GM11168 (cell line): Measurements from ENCODE around the gene FTSJ3.
"Not testable (repeated sequence)": the region's sequence is repeated elsewhere in the genome, so short reads cannot be mapped to it uniquely, and the experiment has no call there.

ENCODE experiments used
- in situ Hi-C: fragments of 300-500 bp; cut with MboI; formaldehyde crosslinking; loops from one replicate; pipeline ENCODE4 v1.12.0; 2022; ENCODE audit warnings: low sequenced_read_pairs; ENCODE audit not compliant: unreplicated experiment

The FTSJ3 gene, protein sequence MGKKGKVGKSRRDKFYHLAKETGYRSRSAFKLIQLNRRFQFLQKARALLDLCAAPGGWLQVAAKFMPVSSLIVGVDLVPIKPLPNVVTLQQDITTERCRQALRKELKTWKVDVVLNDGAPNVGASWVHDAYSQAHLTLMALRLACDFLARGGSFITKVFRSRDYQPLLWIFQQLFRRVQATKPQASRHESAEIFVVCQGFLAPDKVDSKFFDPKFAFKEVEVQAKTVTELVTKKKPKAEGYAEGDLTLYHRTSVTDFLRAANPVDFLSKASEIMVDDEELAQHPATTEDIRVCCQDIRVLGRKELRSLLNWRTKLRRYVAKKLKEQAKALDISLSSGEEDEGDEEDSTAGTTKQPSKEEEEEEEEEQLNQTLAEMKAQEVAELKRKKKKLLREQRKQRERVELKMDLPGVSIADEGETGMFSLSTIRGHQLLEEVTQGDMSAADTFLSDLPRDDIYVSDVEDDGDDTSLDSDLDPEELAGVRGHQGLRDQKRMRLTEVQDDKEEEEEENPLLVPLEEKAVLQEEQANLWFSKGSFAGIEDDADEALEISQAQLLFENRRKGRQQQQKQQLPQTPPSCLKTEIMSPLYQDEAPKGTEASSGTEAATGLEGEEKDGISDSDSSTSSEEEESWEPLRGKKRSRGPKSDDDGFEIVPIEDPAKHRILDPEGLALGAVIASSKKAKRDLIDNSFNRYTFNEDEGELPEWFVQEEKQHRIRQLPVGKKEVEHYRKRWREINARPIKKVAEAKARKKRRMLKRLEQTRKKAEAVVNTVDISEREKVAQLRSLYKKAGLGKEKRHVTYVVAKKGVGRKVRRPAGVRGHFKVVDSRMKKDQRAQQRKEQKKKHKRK

DNA sequence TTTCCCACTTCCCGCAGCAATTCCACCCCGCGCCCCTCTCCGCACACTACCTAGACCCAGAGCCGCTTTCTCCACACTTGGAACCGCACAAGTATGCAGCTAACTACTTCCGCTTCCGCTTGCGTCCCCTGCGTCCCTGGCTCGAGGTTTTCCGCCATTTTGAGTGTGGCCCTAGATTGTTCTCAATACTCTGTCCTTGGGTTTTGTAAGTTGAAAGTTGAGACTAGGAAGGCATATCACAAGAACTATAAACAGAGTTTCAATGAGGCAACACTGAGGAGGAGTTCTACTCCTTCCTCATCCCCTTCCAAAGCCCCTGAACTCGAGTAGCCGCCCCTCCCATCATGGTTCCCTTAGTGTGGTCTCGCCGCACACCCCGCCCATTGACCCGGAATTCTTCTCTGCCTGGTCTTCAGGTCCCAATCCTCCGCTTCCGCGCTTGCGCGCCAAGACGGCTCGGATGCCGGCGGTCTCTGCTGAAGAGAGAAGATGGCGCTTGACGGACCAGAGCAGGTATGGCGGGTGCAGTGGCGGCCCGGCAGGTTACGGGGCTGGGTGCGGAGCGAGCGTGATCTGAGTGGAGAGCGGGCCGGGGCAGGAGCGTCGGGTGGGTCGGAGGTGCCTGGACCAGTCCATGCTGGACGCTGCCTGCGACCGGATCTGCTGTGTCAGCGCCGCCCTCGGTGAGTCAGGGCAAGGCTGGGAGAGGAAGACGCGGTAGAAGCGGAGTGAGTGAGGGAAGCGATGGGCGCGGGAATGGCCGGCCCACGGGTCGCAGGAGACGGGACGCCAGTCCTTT is at the start of gene FTSJ3, which contains the start of gene PSMC5:
TSS of gene FTSJ3 (minus strand) at position 662 of the 799 bp plus-strand sequence. CDS start 761 bp downstream, outside the sequence.
TSS of gene PSMC5 (plus strand) at position 430 of the 799 bp plus-strand sequence. CDS start at position 490, 60 bp downstream.
- in situ Hi-C loops, result no loop called here

DNA sequence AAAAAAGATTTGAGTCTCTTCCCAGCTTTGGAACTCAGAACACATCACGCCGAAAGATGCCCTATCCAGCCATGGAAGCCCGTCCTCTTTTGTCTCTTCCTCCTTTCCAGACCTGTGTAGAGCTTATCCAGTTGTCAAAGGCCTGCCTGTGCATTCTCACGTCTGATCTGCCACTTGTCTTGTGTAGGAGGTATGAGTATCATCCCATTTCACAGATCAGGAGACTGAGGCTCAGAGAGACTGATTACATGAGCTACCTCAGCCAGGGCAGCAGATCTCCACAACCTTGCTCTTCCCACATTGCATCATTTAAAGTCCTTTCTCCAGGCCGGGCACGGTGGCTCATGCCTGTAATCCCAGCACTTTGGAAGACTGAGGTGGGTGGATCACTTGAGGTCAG is 47.2 kb upstream of the FTSJ3 start:
- in situ Hi-C loops, result not testable (repeated sequence)

DNA sequence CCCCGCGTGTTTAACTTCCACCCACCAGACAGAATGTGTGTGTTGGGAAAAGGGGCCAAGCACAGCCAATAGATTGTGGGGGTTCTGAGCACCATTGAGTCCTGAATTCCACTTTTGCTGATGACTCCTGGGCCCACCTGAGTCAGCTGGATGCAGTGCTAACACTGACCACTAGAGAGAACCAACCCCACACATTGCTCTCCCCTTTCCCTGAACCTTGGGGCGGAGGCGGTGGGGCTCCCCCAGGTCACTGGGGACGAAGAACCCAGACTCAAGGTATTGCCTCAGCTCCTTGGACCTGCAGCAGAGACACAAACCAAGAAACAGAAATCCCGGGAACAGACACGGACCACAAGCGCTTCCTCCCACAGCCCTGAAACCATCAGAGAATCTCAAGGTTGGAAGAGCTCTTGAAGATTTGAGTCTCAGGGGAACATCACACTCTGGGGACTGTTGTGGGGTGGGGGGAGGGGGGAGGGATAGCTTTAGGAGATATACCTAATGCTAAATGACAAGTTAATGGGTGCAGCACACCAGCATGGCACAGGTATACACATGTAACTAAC is 46.7 kb upstream of the FTSJ3 start:
- in situ Hi-C loops, result not testable (repeated sequence)

DNA sequence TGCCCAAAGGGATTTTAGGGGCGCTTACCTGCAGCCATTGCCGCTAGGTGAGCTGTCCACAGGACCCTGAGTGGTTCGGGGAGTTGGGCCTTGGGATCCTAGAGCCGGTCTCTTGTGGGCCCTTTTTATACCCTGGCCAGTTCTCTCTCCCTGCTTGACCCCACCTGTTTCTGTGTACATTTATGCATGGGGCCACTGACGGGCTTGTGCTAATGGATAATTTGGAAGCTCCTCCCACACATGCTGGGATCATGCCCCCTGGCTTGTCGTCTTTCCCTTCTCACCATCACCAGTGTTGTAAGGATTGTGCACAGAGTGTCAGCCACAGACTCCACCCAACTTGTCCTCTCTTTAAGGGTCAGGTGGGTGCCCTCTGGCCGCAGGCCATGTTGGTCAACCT is 46.1 kb upstream of the FTSJ3 start, which contains the start of gene CSH2:
TSS of gene CSH2 (minus strand) at position 101 of the 400 bp plus-strand sequence. CDS start at position 38, 63 bp downstream.
- in situ Hi-C loops, result not testable (repeated sequence)

DNA sequence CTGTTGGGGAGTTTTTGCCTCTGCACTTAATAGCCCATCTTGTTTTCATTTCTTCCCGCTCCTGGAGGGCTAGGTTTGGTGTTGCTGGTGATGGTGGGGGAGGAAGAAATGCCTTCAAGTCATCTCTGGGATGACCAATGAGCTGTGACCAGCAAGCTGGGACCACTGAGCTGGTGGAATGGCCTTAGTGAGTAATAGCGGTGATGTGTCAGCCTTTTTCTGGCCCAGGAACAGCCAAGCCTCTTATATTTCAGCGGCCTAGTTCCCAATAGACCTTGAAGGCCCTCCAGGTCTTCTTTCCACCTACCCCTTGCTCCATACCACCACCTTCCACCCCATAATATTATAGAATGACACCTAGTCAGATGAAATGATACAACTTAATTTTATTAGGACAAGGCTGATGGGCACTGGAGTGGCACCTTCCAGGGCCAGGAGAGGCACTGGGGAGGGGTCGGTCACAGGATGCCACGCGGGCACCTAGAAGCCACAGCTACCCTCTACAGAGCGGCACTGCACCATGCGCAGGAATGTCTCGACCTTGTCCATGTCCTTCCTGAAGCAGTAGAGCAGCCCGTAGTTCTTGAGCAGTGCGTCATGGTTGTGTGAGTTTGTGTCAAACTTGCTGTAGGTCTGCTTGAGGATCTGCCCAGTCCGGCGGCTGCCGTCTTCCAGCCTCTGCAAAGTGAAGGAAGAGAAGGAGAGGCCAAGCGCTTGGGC is 44.3 kb upstream of the FTSJ3 start:
- in situ Hi-C loops, result not testable (repeated sequence)

DNA sequence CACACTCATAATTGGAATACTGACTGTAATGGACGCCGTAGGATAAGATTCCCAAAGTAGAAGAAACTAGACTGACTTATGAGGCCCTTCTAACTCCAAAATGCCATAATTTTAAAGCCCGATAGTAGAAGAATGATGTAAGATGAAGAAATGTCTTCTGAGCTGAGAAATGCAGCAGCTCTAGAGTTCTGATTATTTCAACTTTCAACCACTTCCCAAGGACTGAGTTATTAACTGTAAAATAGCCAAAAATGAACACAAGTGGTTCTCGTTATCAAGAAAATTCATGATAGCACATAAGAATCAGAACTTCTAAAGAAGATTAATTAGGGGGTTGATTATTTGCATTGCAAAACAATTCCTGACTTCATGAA is 42.8 kb upstream of the FTSJ3 start:
- in situ Hi-C loops, result not testable (repeated sequence)

DNA sequence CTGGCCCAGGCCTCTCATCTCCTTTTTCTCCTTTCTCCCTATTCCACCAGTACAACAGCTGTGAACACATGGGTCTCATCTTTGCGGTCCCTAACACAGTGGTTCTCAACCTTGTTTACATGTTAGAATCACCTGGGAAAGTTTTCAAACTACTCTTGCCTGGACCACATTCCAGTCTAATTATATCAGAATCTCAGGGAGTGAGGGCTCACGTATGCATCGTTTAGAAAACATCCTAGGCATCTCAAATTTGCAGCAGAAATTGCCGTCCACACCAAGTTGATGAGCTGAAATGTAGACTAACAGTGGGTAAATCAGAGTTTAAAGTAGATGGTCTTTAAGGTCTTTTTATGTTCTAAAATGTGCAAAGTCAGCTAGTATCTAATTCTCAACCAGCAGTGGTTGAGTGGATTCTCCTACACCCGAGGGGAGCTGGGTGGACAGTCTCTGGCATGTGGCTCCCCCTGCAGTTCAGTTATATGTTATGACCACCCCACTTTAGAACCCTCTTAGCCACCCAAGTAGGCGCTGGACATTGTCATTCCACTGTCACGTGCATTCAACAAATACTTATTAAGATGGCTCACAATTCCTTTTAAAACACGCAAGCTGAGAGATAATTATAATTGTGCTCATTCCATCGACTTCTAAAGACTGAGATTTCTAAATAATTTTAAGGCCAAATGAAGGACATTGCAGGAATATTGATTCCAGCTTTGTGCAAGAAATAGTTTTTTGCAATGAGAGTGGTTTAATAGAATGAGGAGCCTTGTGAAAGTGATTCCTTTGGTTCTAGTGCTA is 42.2 kb upstream of the FTSJ3 start:
- in situ Hi-C loops, result not testable (repeated sequence)

DNA sequence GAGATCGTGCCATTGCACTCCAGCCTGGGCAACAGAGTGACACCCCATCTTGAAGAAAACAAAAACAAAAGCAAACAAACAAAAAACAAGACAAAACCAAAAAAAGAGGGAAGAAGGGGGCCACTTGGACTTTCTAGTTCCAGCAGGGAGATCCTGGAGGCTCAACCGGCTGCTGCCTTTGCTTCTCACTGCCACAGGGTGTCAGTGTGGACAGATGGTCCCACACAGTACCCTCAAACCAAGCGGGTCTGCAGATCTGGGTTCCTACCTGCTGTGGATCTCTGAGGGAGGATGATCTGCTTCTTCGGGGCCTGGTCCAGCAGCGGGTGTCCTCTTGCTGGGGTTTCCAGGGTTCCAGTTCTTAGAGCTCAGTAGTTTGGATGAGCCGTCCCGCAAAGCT is 39.2 kb upstream of the FTSJ3 start:
- in situ Hi-C loops, result not testable (repeated sequence)

DNA sequence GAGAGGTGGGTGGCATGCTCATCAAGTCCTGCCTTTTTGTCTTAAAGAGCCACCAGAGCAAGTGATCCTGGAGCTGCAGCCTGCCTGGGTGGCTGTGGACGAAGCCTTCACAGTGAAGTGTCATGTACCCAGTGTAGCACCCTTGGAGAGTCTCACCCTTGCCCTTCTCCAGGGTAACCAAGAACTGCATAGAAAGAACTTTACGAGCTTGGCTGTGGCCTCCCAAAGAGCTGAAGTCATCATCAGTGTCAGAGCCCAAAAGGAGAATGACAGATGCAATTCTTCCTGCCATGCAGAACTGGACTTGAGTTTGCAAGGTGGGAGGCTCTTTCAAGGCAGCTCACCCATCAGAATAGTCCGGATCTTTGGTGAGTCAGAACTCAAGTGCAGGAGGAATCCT is 31.8 kb upstream of the FTSJ3 start:
- in situ Hi-C loops, result no loop called here

DNA sequence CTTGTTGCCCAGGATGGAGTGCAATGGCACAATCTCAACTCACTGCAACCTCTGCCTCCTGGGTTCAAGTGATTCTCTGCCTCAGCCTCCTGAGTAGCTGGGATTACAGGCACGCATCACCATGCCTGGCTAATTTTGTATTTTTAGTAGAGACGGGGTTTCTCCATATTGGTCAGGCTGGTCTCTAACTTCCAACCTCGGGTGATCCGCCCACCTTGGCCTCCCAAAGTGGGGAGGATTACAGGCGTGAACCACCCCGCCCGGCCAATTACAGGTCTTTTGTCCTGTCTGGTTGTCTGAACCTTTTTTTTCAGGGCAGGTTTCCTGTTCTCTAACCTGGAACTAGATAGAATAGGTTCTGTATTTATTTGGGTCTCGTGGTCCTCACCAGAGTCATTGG is 29.0 kb upstream of the FTSJ3 start:
- in situ Hi-C loops, result not testable (repeated sequence)

DNA sequence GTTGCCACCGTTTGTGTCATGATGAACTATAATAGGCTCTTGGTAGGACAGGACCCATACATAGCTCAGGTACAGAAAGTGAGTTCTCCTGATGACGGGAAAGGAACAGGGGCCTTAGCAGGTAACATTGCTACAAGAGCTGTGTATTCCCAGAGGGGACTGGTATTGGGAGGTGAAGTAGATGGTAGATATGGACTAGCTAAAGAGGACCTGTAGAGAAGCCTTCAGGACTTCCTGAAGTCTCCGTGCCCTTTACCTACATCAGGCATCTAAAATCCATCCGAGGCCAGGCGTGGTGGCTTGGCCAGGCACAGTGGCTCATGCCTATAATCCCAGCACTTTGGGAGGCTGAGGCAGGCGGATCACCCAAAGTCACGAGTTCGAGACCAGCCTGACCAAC is 27.7 kb upstream of the FTSJ3 start:
- in situ Hi-C loops, result no loop called here

DNA sequence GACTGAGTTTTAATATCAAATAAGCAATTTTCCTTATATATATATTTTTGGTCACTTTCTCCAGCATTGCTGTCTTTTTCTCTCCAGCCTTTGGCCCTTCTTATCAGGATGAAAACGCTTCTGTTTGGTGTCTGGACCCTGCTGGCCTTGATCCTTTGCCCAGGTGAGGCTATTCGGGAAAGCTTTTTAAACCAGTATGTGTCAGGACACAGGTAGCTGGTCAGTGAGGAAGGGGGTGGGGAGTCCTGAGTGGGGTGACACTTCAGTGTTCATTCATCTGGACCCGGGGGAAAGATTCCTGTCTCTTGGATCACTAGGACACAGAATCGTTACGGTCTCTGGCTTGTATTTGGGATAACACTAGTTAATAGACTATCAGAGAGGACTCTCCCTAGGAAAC is 27.2 kb upstream of the FTSJ3 start:
- in situ Hi-C loops, result no loop called here

DNA sequence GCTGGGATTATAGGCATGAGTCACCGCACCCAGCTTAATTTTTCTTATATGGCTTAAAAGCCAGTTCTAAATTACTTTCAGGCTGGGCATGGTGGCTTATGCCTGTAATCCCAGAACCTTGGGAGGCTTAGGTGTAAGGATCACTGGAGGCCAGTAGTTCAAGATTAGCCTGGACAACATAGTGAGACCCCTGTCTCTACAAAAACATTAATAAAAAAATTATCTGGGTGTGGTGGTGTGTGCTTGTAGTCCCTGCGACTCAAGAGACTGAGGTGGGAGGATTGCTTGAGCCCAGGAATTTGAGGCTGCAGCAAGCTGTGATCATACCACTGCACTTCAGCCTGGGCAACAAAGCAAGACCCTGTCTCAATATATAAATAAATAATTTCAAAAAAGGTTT is 25.8 kb upstream of the FTSJ3 start:
- in situ Hi-C loops, result no loop called here

DNA sequence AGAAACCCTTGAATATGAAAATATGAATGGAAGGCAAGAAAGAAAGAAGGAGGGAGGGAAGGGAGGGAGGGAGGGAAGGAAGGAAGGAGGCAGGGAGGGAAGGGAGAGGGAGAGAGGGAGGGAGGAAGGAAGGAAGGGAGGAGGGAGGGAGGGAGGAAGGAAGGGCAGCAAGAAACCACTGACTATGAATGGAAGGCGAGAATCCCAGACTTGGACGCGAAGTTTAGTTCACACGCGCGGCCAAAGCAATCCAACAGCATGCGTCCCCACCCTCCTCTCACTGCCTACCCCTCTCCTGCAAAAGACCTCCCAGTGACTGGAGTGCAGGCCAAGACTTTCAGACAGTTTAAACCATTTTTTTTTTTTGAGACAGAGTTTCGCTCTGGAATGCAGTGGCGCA is 22.9 kb upstream of the FTSJ3 start:
- in situ Hi-C loops, result no loop called here

DNA sequence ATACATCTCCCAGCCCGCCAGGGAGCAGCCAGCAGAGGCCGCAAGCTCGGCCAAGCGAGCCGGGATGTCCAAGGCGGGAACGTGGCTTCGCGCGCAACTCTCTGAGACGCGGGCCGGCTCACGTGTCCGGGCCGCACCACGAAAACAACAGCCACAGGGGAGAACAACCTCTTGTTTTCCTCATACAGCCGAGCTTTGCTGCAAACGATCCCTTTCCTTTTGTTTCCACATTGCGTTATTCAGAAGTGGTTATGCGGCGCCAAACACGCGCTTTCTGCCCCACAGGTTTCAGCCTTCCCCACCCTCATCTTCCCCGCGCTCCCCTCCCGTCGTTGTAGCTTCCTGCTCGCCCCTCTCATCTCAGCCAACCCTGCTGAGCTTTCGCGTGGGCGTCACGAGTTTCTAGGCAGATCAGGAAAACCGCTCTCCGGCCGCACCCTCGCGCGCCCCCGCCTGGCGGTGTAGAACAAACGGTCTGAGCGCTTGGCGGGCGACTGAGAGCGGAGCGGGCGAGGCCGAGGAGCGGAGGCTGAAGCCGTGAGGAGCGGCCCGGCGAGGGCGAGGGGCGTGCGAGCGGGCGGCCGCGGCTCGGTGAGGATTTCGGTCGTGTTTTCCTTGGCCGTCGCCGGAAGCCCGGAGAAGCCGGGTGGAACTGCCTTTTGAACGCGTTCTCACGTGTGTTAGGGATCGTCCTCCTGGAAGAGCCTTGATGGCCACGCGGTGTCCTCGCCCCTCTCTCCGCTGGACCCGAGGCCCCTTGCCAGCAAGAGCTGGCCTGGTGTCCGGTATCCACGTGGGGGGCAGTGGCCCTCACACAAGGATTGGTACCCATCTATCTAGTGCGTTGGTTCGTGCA is 21.6 kb upstream of the FTSJ3 start:
- in situ Hi-C loops, result no loop called here

DNA sequence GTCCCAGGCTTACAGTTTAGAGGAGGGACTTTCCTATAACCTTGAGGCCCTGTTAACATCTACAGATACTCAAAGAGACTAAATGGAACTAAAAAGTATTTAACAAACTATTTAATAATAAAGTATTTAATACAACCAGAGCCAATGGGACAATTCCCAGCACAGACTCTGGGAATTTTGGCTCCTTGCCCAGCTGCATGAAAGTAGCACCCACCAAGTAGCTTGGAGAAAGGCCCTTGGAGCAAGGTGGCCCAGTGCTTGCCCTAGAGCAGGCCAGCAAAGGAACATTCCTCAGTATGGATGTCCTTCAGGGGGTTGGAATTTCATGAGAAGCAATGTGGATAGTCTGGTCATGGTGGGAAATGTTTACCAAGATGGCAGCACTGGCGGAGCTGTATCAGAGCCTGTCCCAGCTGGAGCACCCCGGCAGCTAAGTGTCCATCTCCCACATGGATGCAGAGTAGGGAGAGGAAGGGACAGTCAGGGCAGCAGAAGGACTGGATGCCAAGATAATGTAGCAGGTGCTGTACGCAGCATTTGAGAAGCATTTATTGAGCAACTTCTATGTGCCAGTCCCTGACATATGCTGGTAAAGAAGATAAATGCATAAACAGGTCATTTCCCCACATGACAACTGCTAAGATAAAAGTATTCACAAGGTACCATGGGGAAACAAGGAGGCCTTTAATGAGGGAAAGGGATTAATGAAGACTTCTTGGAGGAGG is 20.2 kb upstream of the FTSJ3 start:
- in situ Hi-C loops, result no loop called here

DNA sequence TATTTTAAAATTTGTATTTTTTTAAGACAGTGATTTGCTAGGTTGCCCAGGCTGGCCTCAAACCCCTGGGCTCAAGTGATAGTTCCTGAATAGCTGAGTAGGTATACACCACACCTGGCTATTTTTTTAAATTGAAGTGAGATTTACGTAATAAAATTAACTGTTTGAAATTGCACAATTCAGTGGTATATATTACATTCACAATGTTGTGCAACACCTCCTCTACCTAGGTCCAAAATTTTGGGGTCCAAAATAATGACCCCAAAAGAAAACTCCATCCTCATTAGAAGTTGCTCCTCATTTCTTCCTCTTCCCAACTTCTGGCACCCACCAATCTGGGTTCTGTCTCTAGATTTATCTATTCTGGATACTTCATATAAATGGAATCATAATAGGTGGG is 18.0 kb upstream of the FTSJ3 start:
- in situ Hi-C loops, result no loop called here
